BLaER1 treated with 17β-estradiol and CSF1 and Interleukin-3, amounts not matched to agents 10 nM and 100 nM (cell line): Measurements from ENCODE around the gene PPA2.

Experiments
- H3K27ac ChIP-seq, 11 experiments: shearing (Covaris generic); formaldehyde crosslinking; 2 replicates each; pipeline ENCODE4 v1.8.1; 2022
- H3K27me3 ChIP-seq, 11 experiments: shearing (Covaris generic); formaldehyde crosslinking; 2 replicates each; pipeline ENCODE4 v1.8.1; 2022
- H3K36me3 ChIP-seq, 11 experiments: shearing (Covaris generic); formaldehyde crosslinking; 2 replicates each; pipeline ENCODE4 v1.8.1; 2022
- H3K4me1 ChIP-seq, 10 experiments: shearing (Covaris generic); formaldehyde crosslinking; 2 replicates each; pipeline ENCODE4 v1.8.1; 2022
- H3K4me2 ChIP-seq, 11 experiments: shearing (Covaris generic); formaldehyde crosslinking; 2 replicates each; pipeline ENCODE4 v1.8.1; 2022
- H3K4me3 ChIP-seq, 10 experiments: shearing (Covaris generic); formaldehyde crosslinking; 2 replicates each; pipeline ENCODE4 v1.8.1; 2022
- H3K9ac ChIP-seq, 11 experiments: shearing (Covaris generic); formaldehyde crosslinking; 2 replicates each; pipeline ENCODE4 v1.8.1; 2022
- H3K9me3 ChIP-seq, 11 experiments: shearing (Covaris generic); formaldehyde crosslinking; replicated peaks in 1 of 11; 2 replicates each; pipeline ENCODE4 v1.8.1; 2022
- H4K20me1 ChIP-seq, 11 experiments: shearing (Covaris generic); formaldehyde crosslinking; 2 replicates each; pipeline ENCODE4 v1.8.1; 2022
- Cebpa-rat ChIP-seq, 11 experiments: shearing (Covaris generic); IDR thresholded peaks; 2 replicates each; pipeline ENCODE4 v1.8.1; 2022

The PPA2 gene

DNA sequence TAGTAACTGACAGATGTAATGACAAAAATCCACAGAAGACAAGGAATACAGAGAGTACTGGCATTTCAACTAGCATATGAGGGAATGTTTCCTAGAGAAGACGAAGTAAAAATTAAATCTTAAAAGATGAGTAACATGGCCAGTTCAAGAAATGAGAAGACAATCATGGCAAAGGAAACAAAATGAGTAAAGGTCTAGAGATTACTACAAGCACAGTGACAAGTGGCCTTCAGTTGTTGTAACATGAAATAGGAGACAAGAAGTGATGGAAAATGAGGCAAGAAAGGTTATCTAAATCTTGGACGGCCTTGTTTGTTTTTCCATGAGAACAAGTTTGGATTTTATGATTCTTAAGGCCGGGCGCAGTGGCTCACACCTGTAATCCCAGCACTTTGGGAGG lies 81.0 kb downstream of the PPA2 start:
- H3K4me1 ChIP-seq = no peaks in the 10 kb centered on the region
- no peak overlapping the region for H3K9ac ChIP-seq
- H3K4me3 ChIP-seq = no peak overlapping the region
- no peak overlapping the region for H3K27ac ChIP-seq
- H3K4me2 ChIP-seq = no peak overlapping the region
- H3K9me3 ChIP-seq = no peaks in the 10 kb centered on the region
- H4K20me1 ChIP-seq = no peaks in the 10 kb centered on the region
- peaks cover 39 to 95% (median 70%) of the 10 kb centered on the region in 11 experiments for H3K36me3 ChIP-seq
- TF ChIP-seq Cebpa-rat (IDR thresholded peaks at IDR 0.05) = no peak
- H3K27me3 ChIP-seq = no peaks in the 10 kb centered on the region

DNA sequence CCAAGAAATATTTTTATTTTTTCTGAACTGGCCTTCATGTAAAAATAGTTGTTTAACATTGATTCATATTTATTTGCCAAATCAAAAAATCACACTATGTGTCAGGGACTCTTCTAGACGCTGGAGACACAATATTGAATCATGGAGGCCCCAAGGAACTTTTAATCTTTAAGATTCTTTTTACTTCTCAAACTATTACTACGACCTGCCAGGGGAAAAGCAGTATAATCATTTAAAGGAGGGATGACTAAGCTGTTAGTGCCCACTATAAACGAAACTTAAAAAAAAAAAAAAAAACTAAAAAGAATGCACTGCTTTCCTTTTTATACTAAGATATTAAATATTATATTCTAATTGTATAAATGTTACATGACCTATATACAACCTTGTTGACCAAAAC lies 84.7 kb downstream of the PPA2 start:
- Histone ChIP-seq H3K9ac (no peak overlapping the region), H4K20me1 (no peaks in the 10 kb centered on the region), H3K4me3 (no peak overlapping the region), H3K36me3 (peaks cover 43 to 95% (median 76%) of the 10 kb centered on the region in 11 experiments), H3K27ac (no peak overlapping the region), H3K9me3 (no peaks in the 10 kb centered on the region), H3K4me2 (no peak overlapping the region), H3K27me3 (no peaks in the 10 kb centered on the region), H3K4me1 (no peaks in the 10 kb centered on the region)
- TF ChIP-seq Cebpa-rat (IDR thresholded peaks at IDR 0.05) = no peak

DNA sequence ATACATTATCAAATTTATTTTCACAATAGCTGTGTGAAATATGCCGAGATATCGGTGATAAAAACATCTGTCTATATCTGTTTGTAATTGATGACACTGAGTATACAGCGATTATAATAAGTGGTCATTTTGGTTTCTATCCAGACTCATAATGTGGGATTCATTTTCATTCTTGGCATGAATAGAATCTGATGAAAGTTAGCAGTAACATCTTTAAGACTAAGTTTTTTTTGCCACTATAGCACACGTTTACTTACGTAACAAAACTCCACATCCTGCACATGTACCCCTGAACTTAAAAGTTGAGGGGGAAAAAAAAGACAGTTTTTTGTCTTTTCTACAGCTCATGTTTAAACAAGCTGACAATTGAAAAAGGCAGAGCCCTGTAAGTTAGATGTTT lies 86.4 kb downstream of the PPA2 start:
- no peak for TF ChIP-seq Cebpa-rat (IDR thresholded peaks at IDR 0.05)
- Histone ChIP-seq H3K9ac (no peak overlapping the region), H3K36me3 (peaks cover 44 to 95% (median 79%) of the 10 kb centered on the region in 11 experiments), H3K27ac (no peak overlapping the region), H3K4me1 (no peaks in the 10 kb centered on the region), H3K9me3 (no peaks in the 10 kb centered on the region), H3K4me2 (no peak overlapping the region), H3K4me3 (no peak overlapping the region), H3K27me3 (no peaks in the 10 kb centered on the region), H4K20me1 (no peaks in the 10 kb centered on the region)

DNA sequence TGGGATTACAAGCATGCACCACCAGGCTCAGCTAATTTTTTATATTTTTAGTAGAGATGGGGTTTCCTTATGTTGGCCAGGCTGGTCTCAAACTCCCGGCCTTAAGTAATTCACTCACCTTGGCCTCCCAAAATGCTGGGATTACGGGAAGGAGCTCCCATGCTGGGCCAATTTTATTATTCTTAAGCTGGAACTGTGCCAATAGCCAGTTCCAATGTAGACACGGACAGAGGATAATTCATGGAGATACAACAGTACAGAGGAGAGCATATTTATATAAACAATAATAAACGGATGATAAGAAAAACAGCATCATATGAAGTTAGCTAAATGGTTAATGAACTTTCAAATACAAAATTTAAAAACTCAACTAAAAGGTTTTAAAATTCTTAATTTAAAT lies 87.8 kb downstream of the PPA2 start:
- Histone ChIP-seq H3K9me3 (no peaks in the 10 kb centered on the region), H3K27ac (no peak overlapping the region), H3K4me3 (no peak overlapping the region), H3K9ac (no peak overlapping the region), H3K4me1 (no peaks in the 10 kb centered on the region), H3K27me3 (no peaks in the 10 kb centered on the region), H3K4me2 (no peak overlapping the region), H4K20me1 (no peaks in the 10 kb centered on the region), H3K36me3 (peaks cover 47 to 92% (median 74%) of the 10 kb centered on the region in 11 experiments)
- no peak for TF ChIP-seq Cebpa-rat (IDR thresholded peaks at IDR 0.05)

DNA sequence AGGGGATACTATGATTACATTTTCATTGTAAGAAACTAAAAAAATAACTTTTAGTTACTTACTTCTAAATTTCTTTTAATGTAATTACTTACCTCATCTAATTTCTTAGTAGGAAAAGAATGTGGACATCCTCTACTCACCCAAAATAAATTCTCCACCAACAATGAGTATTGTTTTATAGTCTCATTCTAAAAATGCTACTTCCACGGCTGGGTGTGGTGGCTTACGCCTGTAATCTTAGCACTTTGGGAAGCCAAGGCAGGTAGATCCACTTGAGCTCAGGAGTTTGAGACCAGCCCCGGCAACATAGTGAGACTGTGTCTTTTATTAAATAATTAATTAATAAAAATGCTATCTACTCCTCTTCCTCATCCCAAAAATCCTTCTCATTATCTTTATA lies 99.8 kb downstream of the PPA2 start:
- H3K4me2 ChIP-seq = no peak overlapping the region
- H3K27me3 ChIP-seq = no peaks in the 10 kb centered on the region
- H3K9ac ChIP-seq = no peak overlapping the region
- H3K4me3 ChIP-seq = no peak overlapping the region
- H4K20me1 ChIP-seq = no peaks in the 10 kb centered on the region; a peak in 1 of 22 replicates
- H3K9me3 ChIP-seq = peaks cover 0 to 4% (median 0%) of the 10 kb centered on the region in 11 experiments; a peak in 4 of 22 replicates
- H3K4me1 ChIP-seq = no peaks in the 10 kb centered on the region
- peaks cover 15 to 76% (median 46%) of the 10 kb centered on the region in 11 experiments for H3K36me3 ChIP-seq
- no peak for TF ChIP-seq Cebpa-rat (IDR thresholded peaks at IDR 0.05)
- no peak overlapping the region for H3K27ac ChIP-seq

DNA sequence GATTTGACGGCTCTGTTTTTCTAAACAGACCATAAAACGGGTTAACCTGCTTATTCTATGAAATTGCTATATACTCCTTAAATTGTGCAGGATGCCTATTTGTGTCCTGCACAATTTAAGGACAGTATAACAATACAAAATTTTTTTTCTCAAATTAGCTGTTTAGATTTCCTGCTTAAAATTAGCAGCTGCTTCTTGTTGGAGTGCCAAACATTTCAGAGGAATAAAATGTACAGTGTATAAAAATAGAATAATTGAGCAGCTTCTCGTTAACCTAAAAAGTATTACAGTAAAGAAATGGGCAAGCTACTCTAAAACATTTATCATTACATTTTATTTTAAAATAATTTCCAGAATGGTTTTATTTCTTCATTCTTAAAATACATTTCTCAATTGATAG lies 100.5 kb downstream of the PPA2 start:
- Histone ChIP-seq H3K4me2 (no peak overlapping the region), H3K9ac (no peak overlapping the region), H3K4me3 (no peak overlapping the region), H3K27me3 (no peaks in the 10 kb centered on the region), H4K20me1 (no peaks in the 10 kb centered on the region; a peak in 1 of 22 replicates), H3K27ac (no peak overlapping the region), H3K4me1 (no peaks in the 10 kb centered on the region), H3K36me3 (peaks cover 23 to 84% (median 53%) of the 10 kb centered on the region in 11 experiments), H3K9me3 (peaks cover under 1 to 12% (median 6%) of the 10 kb centered on the region in 11 experiments; a peak in 13 of 22 replicates)
- TF ChIP-seq Cebpa-rat (IDR thresholded peaks at IDR 0.05) = no peak

DNA sequence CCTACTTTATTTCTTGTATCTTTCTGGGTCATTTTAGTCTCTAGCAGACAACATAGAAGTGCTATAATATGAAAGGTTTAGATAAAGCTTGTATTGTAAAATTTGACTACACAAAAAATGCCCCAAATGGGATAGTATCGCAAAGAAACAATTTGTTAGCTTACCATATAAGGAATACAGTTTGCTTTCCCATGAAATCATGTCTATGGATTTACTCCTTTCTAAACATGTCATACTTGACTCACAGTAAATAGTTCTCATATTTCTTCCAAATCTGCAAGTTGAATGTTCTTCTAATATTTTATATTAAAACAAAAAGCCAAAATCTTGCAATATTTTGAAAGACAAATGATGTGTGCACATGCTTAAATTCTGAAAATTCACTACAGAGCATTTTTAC lies 103.9 kb downstream of the PPA2 start:
- Histone ChIP-seq H3K4me3 (no peak overlapping the region), H3K36me3 (peaks cover 53 to 87% (median 67%) of the 10 kb centered on the region in 11 experiments), H3K27me3 (no peaks in the 10 kb centered on the region), H3K27ac (no peak overlapping the region), H3K4me1 (no peaks in the 10 kb centered on the region), H4K20me1 (no peaks in the 10 kb centered on the region), H3K9ac (no peak overlapping the region), H3K4me2 (no peak overlapping the region), H3K9me3 (peaks cover 31 to 45% (median 39%) of the 10 kb centered on the region in 11 experiments)
- TF ChIP-seq Cebpa-rat (IDR thresholded peaks at IDR 0.05) = no peak

DNA sequence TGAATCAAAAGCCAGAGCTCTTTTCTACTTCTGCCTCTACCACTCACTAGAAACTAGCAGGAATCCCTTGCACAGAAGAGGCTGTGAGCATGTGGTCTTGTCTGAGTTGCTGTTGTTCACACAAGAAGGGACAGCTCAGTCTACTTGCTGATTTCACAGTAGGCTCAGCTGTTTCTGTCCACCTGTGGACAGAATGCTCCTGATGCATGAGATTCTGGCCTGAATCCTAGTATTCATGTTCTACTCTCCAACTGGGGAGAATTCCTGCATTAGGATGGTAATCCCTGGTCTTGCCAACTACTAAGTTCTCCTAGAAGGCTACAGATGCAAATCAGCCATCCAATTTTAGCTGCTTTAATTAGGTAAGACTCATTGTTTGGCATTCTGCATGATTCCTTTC lies 112.8 kb downstream of the PPA2 start:
- no peaks in the 10 kb centered on the region for H3K4me1 ChIP-seq
- peaks cover 20 to 30% (median 26%) of the 10 kb centered on the region in 11 experiments for H3K9me3 ChIP-seq
- no peak overlapping the region for H3K27ac ChIP-seq
- H3K4me2 ChIP-seq = no peak overlapping the region
- no peak overlapping the region for H3K4me3 ChIP-seq
- no peaks in the 10 kb centered on the region for H4K20me1 ChIP-seq
- H3K27me3 ChIP-seq = no peaks in the 10 kb centered on the region
- no peak for TF ChIP-seq Cebpa-rat (IDR thresholded peaks at IDR 0.05)
- peaks cover 25 to 37% (median 31%) of the 10 kb centered on the region in 11 experiments for H3K36me3 ChIP-seq
- no peak overlapping the region for H3K9ac ChIP-seq

DNA sequence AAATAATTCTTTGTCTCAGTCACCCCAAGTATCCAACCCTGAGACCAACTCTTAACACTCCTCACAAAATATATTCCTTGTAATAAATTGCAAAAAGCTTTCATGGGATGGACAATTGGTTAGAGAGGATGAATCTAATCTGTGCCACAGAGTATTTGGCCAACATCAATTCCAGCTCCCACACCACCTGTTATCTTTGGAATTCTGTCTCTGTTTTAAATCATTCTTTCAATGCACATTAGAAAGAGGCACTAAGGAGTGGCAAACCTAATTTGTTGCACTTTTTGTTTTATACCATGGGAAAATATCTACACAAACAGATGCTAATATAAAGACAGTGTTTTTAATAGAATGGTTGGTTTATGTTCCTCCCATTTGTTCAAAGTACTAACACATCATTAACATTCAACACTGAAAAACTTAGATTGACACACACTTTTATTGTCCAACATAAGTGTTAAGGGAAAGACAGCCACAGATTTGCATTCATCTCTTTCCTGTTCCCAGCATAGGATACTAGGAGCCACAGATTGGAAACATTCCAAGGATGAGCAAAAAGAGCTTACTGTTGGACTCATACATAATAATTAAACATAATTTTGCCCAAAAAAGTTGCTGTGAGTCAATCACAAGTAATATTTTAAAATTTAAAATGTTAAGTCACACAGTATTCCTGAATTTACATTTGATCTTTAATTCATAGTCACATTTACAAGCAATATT lies 116.4 kb downstream of the PPA2 start:
- Histone ChIP-seq H3K9me3 (peaks cover 8 to 12% (median 10%) of the 10 kb centered on the region in 11 experiments; a peak in 17 of 22 replicates), H3K27me3 (no peaks in the 10 kb centered on the region), H3K4me3 (no peak overlapping the region), H4K20me1 (no peaks in the 10 kb centered on the region), H3K9ac (no peak overlapping the region), H3K4me2 (no peak overlapping the region), H3K27ac (no peak overlapping the region), H3K4me1 (peaks cover 0 to 10% (median 0%) of the 10 kb centered on the region in 10 experiments; a peak in 3 of 20 replicates), H3K36me3 (peaks cover 11 to 25% (median 14%) of the 10 kb centered on the region in 11 experiments)
- no peak for TF ChIP-seq Cebpa-rat (IDR thresholded peaks at IDR 0.05)

DNA sequence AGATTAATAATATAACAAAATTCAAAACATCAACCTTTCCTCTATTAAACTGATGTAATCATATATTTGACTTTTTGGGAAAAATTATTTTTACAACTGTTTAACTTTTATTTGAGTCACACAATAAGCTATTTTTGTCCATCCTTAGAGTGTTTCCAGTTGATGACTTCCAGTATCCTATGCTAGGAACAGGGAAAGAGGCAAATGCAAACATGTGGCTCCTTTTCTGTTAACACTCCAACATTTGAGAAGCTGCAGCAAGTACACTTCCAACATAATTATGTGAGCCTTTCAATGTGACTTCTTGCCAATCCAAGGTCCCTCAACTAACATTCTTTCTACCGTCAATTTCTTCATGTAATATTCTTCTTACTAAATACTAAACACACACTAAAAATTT lies 117.7 kb downstream of the PPA2 start:
- Histone ChIP-seq H4K20me1 (no peaks in the 10 kb centered on the region), H3K9ac (no peak overlapping the region), H3K27ac (no peak overlapping the region), H3K4me3 (no peak overlapping the region), H3K27me3 (no peaks in the 10 kb centered on the region), H3K9me3 (peaks cover 8 to 12% (median 10%) of the 10 kb centered on the region in 11 experiments; a peak in 17 of 22 replicates), H3K4me1 (peaks cover 0 to 12% (median 0%) of the 10 kb centered on the region in 10 experiments; a peak in 6 of 20 replicates), H3K4me2 (no peak overlapping the region), H3K36me3 (peaks cover 11 to 25% (median 14%) of the 10 kb centered on the region in 11 experiments)
- TF ChIP-seq Cebpa-rat (IDR thresholded peaks at IDR 0.05) = no peak
